Fibroblast of villous mesenchyme (primary cell): ENCODE results near the gene RASGRP2. TPM values are rescaled to one million over a fixed set of nuclear protein-coding genes. Genes with fewer than 3 reads are reported as not detected.

ENCODE experiments used
- DNase-seq: peaks from one replicate; pipeline ENCODE4 v3.0.0-alpha.2; 2010; ENCODE audit warnings: low read depth
- H3K4me3 ChIP-seq: 2 replicates; pipeline ENCODE4 v1.5.1; 2011; ENCODE audit warnings: low read depth, mild to moderate bottlenecking, low read length
- CTCF ChIP-seq: IDR thresholded peaks from 2 replicates; pipeline ENCODE4 v1.5.1; 2012; ENCODE audit warnings: low read depth, mild to moderate bottlenecking, low read length; ENCODE audit not compliant: insufficient read depth
- total RNA-seq: library from RNA; depleted of rRNA; stranded (reverse); fragments of >200 nt; gene quantifications from 2 replicates; pipeline ENCODE4 v1.2.3, GENCODE V29; 2012

Gene RASGRP2
- total RNA-seq, 1 donor = 12.5 TPM

GRCh38 chr11:64755681-64756361 is 11.9 kb upstream of the RASGRP2 start:
- no peak for DNase-seq

GRCh38 chr11:64754919-64755662 is 11.1 kb upstream of the RASGRP2 start:
- no peak overlapping the region for H3K4me3 ChIP-seq
- DNase-seq = no peak
- no peak for TF ChIP-seq CTCF

More at GRCh38 chr11:64755681-64756361, 11.9 kb upstream of the RASGRP2 start:
- TF ChIP-seq CTCF = no peak
- no peak overlapping the region for H3K4me3 ChIP-seq

GRCh38 chr11:64754124-64754918 is 10.4 kb upstream of the RASGRP2 start:
- no peak for DNase-seq
- H3K4me3 ChIP-seq = no peak overlapping the region
- TF ChIP-seq CTCF = no peak

- no peak for DNase-seq
Observed at GRCh38 chr11:64753380-64754123, 9.6 kb upstream of the RASGRP2 start.

GRCh38 chr11:64753019-64753379 is 9.1 kb upstream of the RASGRP2 start:
- DNase-seq = no peak
- H3K4me3 ChIP-seq = no peak overlapping the region
- TF ChIP-seq CTCF = no peak

More at GRCh38 chr11:64753380-64754123, 9.6 kb upstream of the RASGRP2 start:
- H3K4me3 ChIP-seq = no peak overlapping the region
- TF ChIP-seq CTCF = no peak

- TF ChIP-seq CTCF = no peak
- DNase-seq = no peak
- no peak overlapping the region for H3K4me3 ChIP-seq
Observed at GRCh38 chr11:64752175-64752970, 8.4 kb upstream of the RASGRP2 start.
